Skeletal muscle tissue (tissue), 4 donors: Measurements from ENCODE around the gene ROR1. TPM values are rescaled to one million over a fixed set of nuclear protein-coding genes. Genes with fewer than 3 reads are reported as not detected.

Experiments used
- H3K27ac ChIP-seq: one replicate; pipeline ENCODE4 v1.7.0; 2013; ENCODE audit warnings: mild to moderate bottlenecking, low read depth, low read length, inconsistent platforms
- H3K27me3 ChIP-seq, 3 donors: one replicate each; pipeline ENCODE4 v1.7.0; 2013; ENCODE audit warnings: low read length in 3 of 3; ENCODE audit not compliant: control insufficient read depth in 3 of 3, insufficient read depth in 3 of 3
- H3K36me3 ChIP-seq, 3 donors: one replicate each; pipeline ENCODE4 v1.7.0; 2013; ENCODE audit warnings: low read length in 3 of 3; ENCODE audit not compliant: control insufficient read depth in 3 of 3, insufficient read depth in 3 of 3
- H3K4me1 ChIP-seq, 3 donors: one replicate each; pipeline ENCODE4 v1.7.0; 2013; ENCODE audit warnings: low read length in 3 of 3, mild to moderate bottlenecking in 3 of 3; ENCODE audit not compliant: control insufficient read depth in 3 of 3, insufficient read depth in 3 of 3
- H3K4me3 ChIP-seq, 3 donors: one replicate each; pipeline ENCODE4 v1.7.0; 2013; ENCODE audit warnings: low read length in 3 of 3
- H3K9ac ChIP-seq, 3 donors: one replicate each; pipeline ENCODE4 v1.7.0; 2013; ENCODE audit warnings: low read length in 3 of 3, mild to moderate bottlenecking in 3 of 3, moderate library complexity in 2 of 3, low read depth in 1 of 3
- H3K9me3 ChIP-seq, 3 donors: one replicate each; pipeline ENCODE4 v1.7.0; 2013; ENCODE audit warnings: low read length in 3 of 3; ENCODE audit not compliant: control insufficient read depth in 3 of 3
- total RNA-seq: library from RNA; depleted of rRNA; stranded (reverse); fragments of >200 nt; gene quantifications from one replicate; pipeline ENCODE4 v1.2.3, GENCODE V29; 2014
- donor health status: Osteomylitis.

The ROR1 gene
- total RNA-seq, 1 donor from 2014 or later, result 7.8 TPM

GRCh38 chr1:63968663-63969440, 195.0 kb downstream of the ROR1 start:
- H3K27me3 ChIP-seq, result peaks cover 0 to 2% (median 0%) of the 10 kb centered on the region in 3 donors
- no peak overlapping the region for H3K27ac ChIP-seq
- H3K9me3 ChIP-seq, result no peaks in the 10 kb centered on the region
- no peaks in the 10 kb centered on the region for H3K36me3 ChIP-seq
- no peak overlapping the region for H3K4me3 ChIP-seq
- H3K9ac ChIP-seq, result no peak overlapping the region
- peaks cover 4 to 18% (median 8%) of the 10 kb centered on the region in 3 donors for H3K4me1 ChIP-seq

GRCh38 chr1:63969441-63969901, 195.7 kb downstream of the ROR1 start:
- no peak overlapping the region for H3K9ac ChIP-seq
- no peak overlapping the region for H3K4me3 ChIP-seq
- no peak overlapping the region for H3K27ac ChIP-seq
- H3K9me3 ChIP-seq, result no peaks in the 10 kb centered on the region
- no peaks in the 10 kb centered on the region for H3K36me3 ChIP-seq
- peaks cover 0 to 2% (median 0%) of the 10 kb centered on the region in 3 donors for H3K27me3 ChIP-seq
- H3K4me1 ChIP-seq, result peaks cover 4 to 18% (median 8%) of the 10 kb centered on the region in 3 donors

- Histone ChIP-seq H3K27me3 (peaks cover 0 to 2% (median 0%) of the 10 kb centered on the region in 3 donors), H3K4me1 (peaks cover 4 to 18% (median 8%) of the 10 kb centered on the region in 3 donors), H3K9ac (no peak overlapping the region), H3K27ac (no peak overlapping the region), H3K36me3 (no peaks in the 10 kb centered on the region), H3K4me3 (no peak overlapping the region), H3K9me3 (no peaks in the 10 kb centered on the region)
Observed at GRCh38 chr1:63971557-63971956, 197.7 kb downstream of the ROR1 start.

- H3K36me3 ChIP-seq, result no peaks in the 10 kb centered on the region
Observed at GRCh38 chr1:63973005-63973419, 199.2 kb downstream of the ROR1 start.

GRCh38 chr1:63974966-63975365, 201.1 kb downstream of the ROR1 start:
- Histone ChIP-seq H3K4me1 (peaks cover 0 to 4% (median 0%) of the 10 kb centered on the region in 3 donors), H3K27ac (no peak overlapping the region), H3K36me3 (no peaks in the 10 kb centered on the region), H3K4me3 (no peak overlapping the region), H3K27me3 (no peaks in the 10 kb centered on the region), H3K9ac (no peak overlapping the region), H3K9me3 (no peaks in the 10 kb centered on the region)

More at GRCh38 chr1:63973005-63973419, 199.2 kb downstream of the ROR1 start:
- Histone ChIP-seq H3K4me1 (peaks cover 4 to 18% (median 8%) of the 10 kb centered on the region in 3 donors), H3K27me3 (no peaks in the 10 kb centered on the region), H3K9me3 (no peaks in the 10 kb centered on the region), H3K9ac (no peak overlapping the region), H3K27ac (no peak overlapping the region), H3K4me3 (no peak overlapping the region)

GRCh38 chr1:63975481-63975880, 201.7 kb downstream of the ROR1 start:
- Histone ChIP-seq H3K9ac (no peak overlapping the region), H3K27ac (no peak overlapping the region), H3K4me3 (no peak overlapping the region), H3K4me1 (peaks cover 0 to 4% (median 0%) of the 10 kb centered on the region in 3 donors), H3K9me3 (no peaks in the 10 kb centered on the region), H3K36me3 (no peaks in the 10 kb centered on the region), H3K27me3 (no peaks in the 10 kb centered on the region)

GRCh38 chr1:63976006-63976405, 202.2 kb downstream of the ROR1 start:
- Histone ChIP-seq H3K4me1 (peaks cover 0 to 4% (median 0%) of the 10 kb centered on the region in 3 donors), H3K4me3 (no peak overlapping the region), H3K9ac (no peak overlapping the region), H3K36me3 (no peaks in the 10 kb centered on the region), H3K27me3 (no peaks in the 10 kb centered on the region), H3K9me3 (no peaks in the 10 kb centered on the region), H3K27ac (no peak overlapping the region)

GRCh38 chr1:63977466-63977865, 203.6 kb downstream of the ROR1 start:
- no peak overlapping the region for H3K4me3 ChIP-seq
- no peaks in the 10 kb centered on the region for H3K36me3 ChIP-seq
- H3K4me1 ChIP-seq, result peaks cover 0 to 4% (median 0%) of the 10 kb centered on the region in 3 donors
- no peaks in the 10 kb centered on the region for H3K9me3 ChIP-seq
- H3K9ac ChIP-seq, result no peak overlapping the region
- no peaks in the 10 kb centered on the region for H3K27me3 ChIP-seq
- H3K27ac ChIP-seq, result no peak overlapping the region

- H3K27ac ChIP-seq, result no peak overlapping the region
- no peaks in the 10 kb centered on the region for H3K36me3 ChIP-seq
- peaks cover 0 to 5% (median 4%) of the 10 kb centered on the region in 3 donors for H3K4me1 ChIP-seq
- H3K27me3 ChIP-seq, result no peaks in the 10 kb centered on the region
- no peak overlapping the region for H3K9ac ChIP-seq
- H3K4me3 ChIP-seq, result no peak overlapping the region
- no peaks in the 10 kb centered on the region for H3K9me3 ChIP-seq
Observed at GRCh38 chr1:63980740-63981407, 207.1 kb downstream of the ROR1 start.

GRCh38 chr1:63981408-63981773, 207.6 kb downstream of the ROR1 start:
- no peak overlapping the region for H3K27ac ChIP-seq
- H3K36me3 ChIP-seq, result no peaks in the 10 kb centered on the region
- peaks cover 0 to 5% (median 4%) of the 10 kb centered on the region in 3 donors for H3K4me1 ChIP-seq
- no peaks in the 10 kb centered on the region for H3K9me3 ChIP-seq
- no peak overlapping the region for H3K9ac ChIP-seq
- H3K4me3 ChIP-seq, result no peak overlapping the region
- no peaks in the 10 kb centered on the region for H3K27me3 ChIP-seq
